ENCODE data around the gene MED29. TPM values are rescaled to one million over a fixed set of nuclear protein-coding genes. Genes with fewer than 3 reads are reported as not detected.

Gene MED29
- total and polyA plus RNA-seq, 2 of the 13 experiments (the other 11 are each of a cell fraction or from before 2014, with no cell fraction given): 14.0 to 19.7 TPM

- TF ChIP-seq DBP (CRISPR knock-in tag; IDR thresholded peaks at IDR 0.05; ENCODE audit: not compliant biosample characterization) (no peak), ZNF761 (CRISPR knock-in tag; conservative IDR thresholded peaks at IDR 0.05) (peak; percentile 67; the same call in 1 of the 2 replicates), MIER2 (CRISPR knock-in tag; IDR thresholded peaks at IDR 0.05) (no peak), HDAC6 (IDR thresholded peaks at IDR 0.05; ENCODE audit: low read depth, low read length) (no peak), WIZ (CRISPR knock-in tag; IDR thresholded peaks at IDR 0.05) (no peak), ZBTB14 (CRISPR knock-in tag; IDR thresholded peaks at IDR 0.05) (no peak; the same call in 1 of the 2 replicates), EEA1 (CRISPR knock-in tag; IDR thresholded peaks at IDR 0.05; ENCODE audit: borderline replicate concordance) (no peak), SPEN (CRISPR knock-in tag; IDR thresholded peaks at IDR 0.05; ENCODE audit: low read depth) (no peak), TEF (CRISPR knock-in tag; IDR thresholded peaks at IDR 0.05) (no peak), ZNF747 (CRISPR knock-in tag; IDR thresholded peaks at IDR 0.05; ENCODE audit: borderline replicate concordance) (no peak), SRSF4 (IDR thresholded peaks at IDR 0.05; ENCODE audit: low read depth, low read length, poor library complexity, severe bottlenecking) (no peak), NR2C2 (CRISPR knock-in tag; IDR thresholded peaks at IDR 0.05; ENCODE audit: borderline replicate concordance) (0 out of 2 replicates have a peak, but pooled peaks have one; percentile 19), ARID5B (CRISPR knock-in tag; IDR thresholded peaks at IDR 0.05) (0 out of 2 replicates have a peak, but pooled peaks have one; percentile 24), ZFP1 (CRISPR knock-in tag; IDR thresholded peaks at IDR 0.05) (no peak), ZNF564 (CRISPR knock-in tag; IDR thresholded peaks at IDR 0.05) (no peak), CENPT (CRISPR knock-in tag; IDR thresholded peaks at IDR 0.05; ENCODE audit: low read depth) (no peak), CTCF (CRISPR knock-in tag; IDR thresholded peaks at IDR 0.05) (no peak), GATA4 (IDR thresholded peaks at IDR 0.05; ENCODE audit: borderline replicate concordance, low read depth) (no peak), NBN (conservative IDR thresholded peaks at IDR 0.05) (no peak), SSRP1 (CRISPR knock-in tag; IDR thresholded peaks at IDR 0.05) (no peak), ZNF768 (CRISPR knock-in tag; IDR thresholded peaks at IDR 0.05) (peak; percentile 23; the same call in 1 of the 2 replicates), ZNF562 (CRISPR knock-in tag; IDR thresholded peaks at IDR 0.05; ENCODE audit: borderline replicate concordance) (no peak)
Observed at GRCh38 chr19:39410017-39410830, 19.0 kb downstream of the MED29 start (continued).

Measured in HepG2 (cell line).